K562 (cell line): ENCODE measurements around the gene ZDHHC12. TPM values are rescaled to one million over a fixed set of nuclear protein-coding genes. Genes with fewer than 3 reads are reported as not detected.
A peak's percentile ranks its signal among the peaks of the same experiment; 100 is the strongest.

Experiments used
- ARID2 ChIP-seq: fragments of 450-650 bp; IDR thresholded peaks from 2 replicates; pipeline ENCODE4 v1.6.1; 2017; ENCODE audit warnings: antibody characterized with exemption, mild to moderate bottlenecking
- CBFA2T2 ChIP-seq: fragments of 450-650 bp; conservative IDR thresholded peaks from 2 replicates; pipeline ENCODE4 v1.6.1; 2017; ENCODE audit warnings: mild to moderate bottlenecking
- CREB3 ChIP-seq: fragments of 450-650 bp; conservative IDR thresholded peaks from 2 replicates; pipeline ENCODE4 v1.6.1; 2016; ENCODE audit warnings: missing genetic modification characterization, low read depth, mild to moderate bottlenecking, missing compliant biosample characterization, moderate library complexity
- CXXC5 ChIP-seq: fragments of 250-450 bp; sonication (Bioruptor Pico); IDR thresholded peaks from 2 replicates; pipeline ENCODE4 v1.8.0; 2022; ENCODE audit warnings: inconsistent platforms, mild to moderate bottlenecking, moderate library complexity
- EP400 ChIP-seq: fragments of 450-650 bp; IDR thresholded peaks from 2 replicates; pipeline ENCODE4 v1.6.1; 2017; ENCODE audit warnings: antibody characterized with exemption, mild to moderate bottlenecking, moderate library complexity
- GATAD2A ChIP-seq: fragments of 450-650 bp; IDR thresholded peaks from 2 replicates; pipeline ENCODE4 v1.6.1; 2017
- JUN ChIP-seq, 2 experiments: sonication (generic) in 1 of 2; formaldehyde crosslinking in 1 of 2; IDR thresholded peaks; 2 replicates each; pipeline versions ENCODE4 v1.6.1 to v1.8.0; 2012 to 2022; ENCODE audit warnings: borderline replicate concordance in 2 of 2, mild to moderate bottlenecking in 2 of 2, improper control_type of control experiment in 1 of 2, low read depth in 1 of 2, low read length in 1 of 2, missing genetic modification reagents in 1 of 2
- L3MBTL2 ChIP-seq: fragments of 450-650 bp; IDR thresholded peaks from 2 replicates; pipeline ENCODE4 v1.6.1; 2016; ENCODE audit warnings: mild to moderate bottlenecking, moderate library complexity
- MYC ChIP-seq, 2 experiments: fragments of 250-450 bp in 1 of 2; sonication (Bioruptor Pico) in 1 of 2; IDR thresholded peaks; 2 replicates each; pipeline versions ENCODE4 v1.5.1 to v1.6.1; 2012 to 2021; ENCODE audit warnings: low read depth in 2 of 2, borderline replicate concordance in 1 of 2, improper control_type of control experiment in 1 of 2, low read length in 1 of 2, mild to moderate bottlenecking in 1 of 2, moderate library complexity in 1 of 2
- PHF20 ChIP-seq: fragments of 450-650 bp; IDR thresholded peaks from 2 replicates; pipeline ENCODE4 v1.6.1; 2018; ENCODE audit not compliant: partially characterized antibody
- RBM15 ChIP-seq: fragments of 200-400 bp; formaldehyde crosslinking; IDR thresholded peaks from 2 replicates; pipeline ENCODE4 v1.6.1; 2018; ENCODE audit warnings: mild to moderate bottlenecking, low read length, moderate library complexity; ENCODE audit not compliant: insufficient read depth
- RCOR1 ChIP-seq, 2 experiments: IDR thresholded peaks; 2 replicates each; pipeline ENCODE4 v1.6.1; 2012; ENCODE audit warnings: low read depth in 2 of 2, low read length in 2 of 2, borderline replicate concordance in 1 of 2, improper control_type of control experiment in 1 of 2
- SIN3B ChIP-seq: fragments of 450-650 bp; IDR thresholded peaks from 2 replicates; pipeline ENCODE4 v1.6.1; 2017; ENCODE audit warnings: low read depth, mild to moderate bottlenecking, moderate library complexity
- SIX5 ChIP-seq, 2 experiments: IDR thresholded peaks; 2 replicates each; pipeline ENCODE4 v1.6.1; 2011; ENCODE audit warnings: low read length in 2 of 2, borderline replicate concordance in 1 of 2, low read depth in 1 of 2, mild to moderate bottlenecking in 1 of 2, moderate library complexity in 1 of 2; ENCODE audit not compliant: insufficient read depth in 1 of 2
- SMAD4 ChIP-seq: fragments of 250-450 bp; sonication (Bioruptor Pico); conservative IDR thresholded peaks from 2 replicates; pipeline ENCODE4 v1.8.0; 2021; ENCODE audit warnings: inconsistent platforms, mild to moderate bottlenecking, moderate library complexity
- ZFX ChIP-seq: sonication (generic); formaldehyde crosslinking; IDR thresholded peaks from 2 replicates; pipeline ENCODE4 v1.8.0; 2022; ENCODE audit warnings: mild to moderate bottlenecking, missing genetic modification reagents, moderate library complexity
- ZNF644 ChIP-seq: fragments of 200-800 bp; sonication (Bioruptor generic); IDR thresholded peaks from 2 replicates; pipeline ENCODE4 v1.6.1; 2016; ENCODE audit warnings: low read depth, missing genetic modification characterization, missing compliant biosample characterization
- polyA plus RNA-seq, 8 experiments: library from polyadenylated mRNA; depleted of rRNA in 4 of 8; stranded (reverse) in 5 of 8; unstranded in 3 of 8; fragments of >200 nt; fragmentation: Nextera tagmentation in 2 of 8; fragmentation: Illumina TruSeq in 1 of 8; extraction: Ambion mirVana in 2 of 8; extraction: Trizol in 1 of 8; gene quantifications; 2 replicates each; pipeline versions ENCODE4 v1.2.1 to v1.2.3, GENCODE V29; 2011 to 2014; ENCODE audit warnings: inconsistent platforms in 1 of 8, missing spikeins in 1 of 8
- total RNA-seq, 7 experiments: library from RNA; depleted of rRNA in 6 of 7; stranded (reverse); fragments of >200 nt in 6 of 7; fragmentation: Illumina TruSeq in 2 of 7; extraction: Trizol in 2 of 7; gene quantifications; 2 replicates each; pipeline versions ENCODE4 v1.2.1 to v1.2.3, GENCODE V29; 2011 to 2021; ENCODE audit warnings: low replicate concordance in 1 of 7
- TF ChIP-seq, protein P1 (sequence below): fragments of 450-650 bp; IDR thresholded peaks from 2 replicates; pipeline ENCODE4 v1.6.1; 2016; ENCODE audit warnings: borderline replicate concordance
- TF ChIP-seq, protein P2 (sequence below): fragments of 250-450 bp; sonication (Bioruptor Pico); IDR thresholded peaks from 2 replicates; pipeline ENCODE4 v1.4.0; 2020

The ZDHHC12 gene
- total and polyA plus RNA-seq, 9 of the 15 experiments (the other 6 are each of a cell fraction or from before 2014, with no cell fraction given) = 0.21 to 38.0 (median 13.8) TPM

DNA sequence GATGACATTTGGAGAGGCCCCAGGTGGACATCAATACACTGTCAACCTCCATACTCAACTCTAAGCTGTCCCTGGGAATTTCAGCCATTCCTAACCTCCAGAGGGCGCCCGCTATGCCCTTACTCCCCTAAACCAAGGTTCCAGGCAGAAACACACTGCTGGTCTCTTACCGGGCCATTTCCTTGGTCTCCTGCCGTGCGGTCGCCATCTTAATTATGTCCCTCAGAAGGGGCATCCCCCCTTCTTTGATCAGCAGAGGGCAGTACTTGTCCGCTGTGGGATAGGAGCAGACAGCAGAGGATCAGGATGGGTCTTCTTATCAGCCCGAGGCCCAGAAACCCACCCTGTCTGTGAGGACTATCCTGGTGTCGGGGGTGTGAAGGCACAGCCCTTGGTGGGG, 9.3 kb upstream of the ZDHHC12 start (continued):
- TF ChIP-seq RCOR1 (IDR thresholded peaks at IDR 0.05; ENCODE audit: borderline replicate concordance in 1 of 2, low read depth in 2 of 2, low read length in 2 of 2) = peak in 1 of 2 experiments; percentile 78; a peak in 1 of 4 replicates
- 0 out of 2 replicates have a peak, but pooled peaks have one; percentile 30 for TF ChIP-seq ZNF644 (tag)
- peak; percentile 45; the same call in 1 of the 2 replicates for TF ChIP-seq GATAD2A
- peak; percentile 49; the same call in 1 of the 2 replicates for TF ChIP-seq CXXC5 (CRISPR knock-in tag)
- no peak for TF ChIP-seq SIX5 (IDR thresholded peaks at IDR 0.05; ENCODE audit: borderline replicate concordance in 1 of 2, insufficient read depth in 1 of 2, low read depth in 1 of 2, low read length in 2 of 2)
- TF ChIP-seq ZFX (CRISPR knock-in tag) = peak; percentile 46; the same call in 1 of the 2 replicates
- TF ChIP-seq CREB3 (tag) = 0 out of 2 replicates have a peak, but pooled peaks have one; percentile 40
- peak; percentile 57 for TF ChIP-seq L3MBTL2
- 0 out of 2 replicates have a peak, but pooled peaks have one; percentile 12 for TF ChIP-seq ARID2
- TF ChIP-seq RBM15 = no peak
- TF ChIP-seq MYC (IDR thresholded peaks at IDR 0.05; ENCODE audit: low read depth, low read length) = peak; percentile 64
- TF ChIP-seq MYC (CRISPR knock-in tag; IDR thresholded peaks at IDR 0.05; ENCODE audit: borderline replicate concordance, low read depth) = no peak
- peak; percentile 54; the same call in 1 of the 2 replicates for TF ChIP-seq SMAD4 (CRISPR knock-in tag)
- TF ChIP-seq EP400 = peak; percentile 55
- TF ChIP-seq, protein P1, sequence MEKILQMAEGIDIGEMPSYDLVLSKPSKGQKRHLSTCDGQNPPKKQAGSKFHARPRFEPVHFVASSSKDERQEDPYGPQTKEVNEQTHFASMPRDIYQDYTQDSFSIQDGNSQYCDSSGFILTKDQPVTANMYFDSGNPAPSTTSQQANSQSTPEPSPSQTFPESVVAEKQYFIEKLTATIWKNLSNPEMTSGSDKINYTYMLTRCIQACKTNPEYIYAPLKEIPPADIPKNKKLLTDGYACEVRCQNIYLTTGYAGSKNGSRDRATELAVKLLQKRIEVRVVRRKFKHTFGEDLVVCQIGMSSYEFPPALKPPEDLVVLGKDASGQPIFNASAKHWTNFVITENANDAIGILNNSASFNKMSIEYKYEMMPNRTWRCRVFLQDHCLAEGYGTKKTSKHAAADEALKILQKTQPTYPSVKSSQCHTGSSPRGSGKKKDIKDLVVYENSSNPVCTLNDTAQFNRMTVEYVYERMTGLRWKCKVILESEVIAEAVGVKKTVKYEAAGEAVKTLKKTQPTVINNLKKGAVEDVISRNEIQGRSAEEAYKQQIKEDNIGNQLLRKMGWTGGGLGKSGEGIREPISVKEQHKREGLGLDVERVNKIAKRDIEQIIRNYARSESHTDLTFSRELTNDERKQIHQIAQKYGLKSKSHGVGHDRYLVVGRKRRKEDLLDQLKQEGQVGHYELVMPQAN = no peak
- TF ChIP-seq JUN (IDR thresholded peaks at IDR 0.05; ENCODE audit: borderline replicate concordance, low read depth, low read length) = peak; percentile 50; the same call in 1 of the 2 replicates
- TF ChIP-seq JUN (CRISPR knock-in tag; IDR thresholded peaks at IDR 0.05; ENCODE audit: borderline replicate concordance) = no peak
- peak; percentile 66 for TF ChIP-seq PHF20
- TF ChIP-seq CBFA2T2 = no peak
- TF ChIP-seq, protein P2, sequence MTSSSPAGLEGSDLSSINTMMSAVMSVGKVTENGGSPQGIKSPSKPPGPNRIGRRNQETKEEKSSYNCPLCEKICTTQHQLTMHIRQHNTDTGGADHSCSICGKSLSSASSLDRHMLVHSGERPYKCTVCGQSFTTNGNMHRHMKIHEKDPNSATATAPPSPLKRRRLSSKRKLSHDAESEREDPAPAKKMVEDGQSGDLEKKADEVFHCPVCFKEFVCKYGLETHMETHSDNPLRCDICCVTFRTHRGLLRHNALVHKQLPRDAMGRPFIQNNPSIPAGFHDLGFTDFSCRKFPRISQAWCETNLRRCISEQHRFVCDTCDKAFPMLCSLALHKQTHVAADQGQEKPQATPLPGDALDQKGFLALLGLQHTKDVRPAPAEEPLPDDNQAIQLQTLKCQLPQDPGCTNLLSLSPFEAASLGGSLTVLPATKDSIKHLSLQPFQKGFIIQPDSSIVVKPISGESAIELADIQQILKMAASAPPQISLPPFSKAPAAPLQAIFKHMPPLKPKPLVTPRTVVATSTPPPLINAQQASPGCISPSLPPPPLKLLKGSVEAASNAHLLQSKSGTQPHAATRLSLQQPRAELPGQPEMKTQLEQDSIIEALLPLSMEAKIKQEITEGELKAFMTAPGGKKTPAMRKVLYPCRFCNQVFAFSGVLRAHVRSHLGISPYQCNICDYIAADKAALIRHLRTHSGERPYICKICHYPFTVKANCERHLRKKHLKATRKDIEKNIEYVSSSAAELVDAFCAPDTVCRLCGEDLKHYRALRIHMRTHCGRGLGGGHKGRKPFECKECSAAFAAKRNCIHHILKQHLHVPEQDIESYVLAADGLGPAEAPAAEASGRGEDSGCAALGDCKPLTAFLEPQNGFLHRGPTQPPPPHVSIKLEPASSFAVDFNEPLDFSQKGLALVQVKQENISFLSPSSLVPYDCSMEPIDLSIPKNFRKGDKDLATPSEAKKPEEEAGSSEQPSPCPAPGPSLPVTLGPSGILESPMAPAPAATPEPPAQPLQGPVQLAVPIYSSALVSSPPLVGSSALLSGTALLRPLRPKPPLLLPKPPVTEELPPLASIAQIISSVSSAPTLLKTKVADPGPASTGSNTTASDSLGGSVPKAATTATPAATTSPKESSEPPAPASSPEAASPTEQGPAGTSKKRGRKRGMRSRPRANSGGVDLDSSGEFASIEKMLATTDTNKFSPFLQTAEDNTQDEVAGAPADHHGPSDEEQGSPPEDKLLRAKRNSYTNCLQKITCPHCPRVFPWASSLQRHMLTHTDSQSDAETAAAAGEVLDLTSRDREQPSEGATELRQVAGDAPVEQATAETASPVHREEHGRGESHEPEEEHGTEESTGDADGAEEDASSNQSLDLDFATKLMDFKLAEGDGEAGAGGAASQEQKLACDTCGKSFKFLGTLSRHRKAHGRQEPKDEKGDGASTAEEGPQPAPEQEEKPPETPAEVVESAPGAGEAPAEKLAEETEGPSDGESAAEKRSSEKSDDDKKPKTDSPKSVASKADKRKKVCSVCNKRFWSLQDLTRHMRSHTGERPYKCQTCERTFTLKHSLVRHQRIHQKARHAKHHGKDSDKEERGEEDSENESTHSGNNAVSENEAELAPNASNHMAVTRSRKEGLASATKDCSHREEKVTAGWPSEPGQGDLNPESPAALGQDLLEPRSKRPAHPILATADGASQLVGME (CRISPR knock-in tag) = 0 out of 2 replicates have a peak, but pooled peaks have one; percentile 49
- 0 out of 2 replicates have a peak, but pooled peaks have one; percentile 17 for TF ChIP-seq SIN3B
